ENCODE results near the gene AURKB.
"Not testable (repeated sequence)": the region's sequence is repeated elsewhere in the genome, so short reads cannot be mapped to it uniquely, and the experiment has no call there.

AURKB gene

GRCh38 chr17:8214000-8214399, 3.6 kb upstream of the AURKB start:
- H3K27me3 Mint-ChIP-seq (ENCODE audit: low read depth); H3K27ac Mint-ChIP-seq; H3K9me3 Mint-ChIP-seq; H3K36me3 Mint-ChIP-seq (ENCODE audit: low read depth); H3K4me3 Mint-ChIP-seq: not testable (repeated sequence)
- peaks cover 17% of the 10 kb centered on the region for H3K4me1 Mint-ChIP-seq (ENCODE audit: low read depth)

GRCh38 chr17:8212312-8213180, 2.2 kb upstream of the AURKB start:
- Mint-ChIP-seq H3K36me3 (ENCODE audit: low read depth) (peaks cover 5% of the 10 kb centered on the region), H3K4me1 (ENCODE audit: low read depth) (peaks cover 20% of the 10 kb centered on the region), H3K4me3 (peak overlapping the region; percentile 14), H3K27me3 (ENCODE audit: low read depth) (no peaks in the 10 kb centered on the region), H3K27ac (no peak overlapping the region), H3K9me3 (no peaks in the 10 kb centered on the region)

GRCh38 chr17:8210761-8211458, 535 bp upstream of the AURKB start:
- peak overlapping the region; percentile 90 for H3K27ac Mint-ChIP-seq
- H3K27me3 Mint-ChIP-seq (ENCODE audit: low read depth), result no peaks in the 10 kb centered on the region
- peaks cover 15% of the 10 kb centered on the region for H3K36me3 Mint-ChIP-seq (ENCODE audit: low read depth)
- H3K4me1 Mint-ChIP-seq (ENCODE audit: low read depth), result peaks cover 30% of the 10 kb centered on the region
- no peaks in the 10 kb centered on the region for H3K9me3 Mint-ChIP-seq
- H3K4me3 Mint-ChIP-seq, result peak overlapping the region; percentile 94

- H3K36me3 Mint-ChIP-seq (ENCODE audit: low read depth), result peaks cover 30% of the 10 kb centered on the region
Observed at GRCh38 chr17:8206536-8206935, 3.8 kb downstream of the AURKB start.

GRCh38 chr17:8204761-8205555, 5.4 kb downstream of the AURKB start:
- Mint-ChIP-seq H3K27me3 (ENCODE audit: low read depth) (no peaks in the 10 kb centered on the region), H3K27ac (no peak overlapping the region), H3K4me3 (no peak overlapping the region), H3K4me1 (ENCODE audit: low read depth) (peaks cover 23% of the 10 kb centered on the region), H3K36me3 (ENCODE audit: low read depth) (peaks cover 34% of the 10 kb centered on the region), H3K9me3 (no peaks in the 10 kb centered on the region)

More at GRCh38 chr17:8206536-8206935, 3.8 kb downstream of the AURKB start:
- no peaks in the 10 kb centered on the region for H3K27me3 Mint-ChIP-seq (ENCODE audit: low read depth)
- H3K9me3 Mint-ChIP-seq, result no peaks in the 10 kb centered on the region
- no peak overlapping the region for H3K27ac Mint-ChIP-seq
- no peak overlapping the region for H3K4me3 Mint-ChIP-seq
- H3K4me1 Mint-ChIP-seq (ENCODE audit: low read depth), result peaks cover 26% of the 10 kb centered on the region

GRCh38 chr17:8192070-8192815, 18.1 kb downstream of the AURKB start:
- Mint-ChIP-seq H3K27ac (no peak overlapping the region), H3K4me1 (ENCODE audit: low read depth) (peaks cover 16% of the 10 kb centered on the region), H3K4me3 (no peak overlapping the region), H3K9me3 (no peaks in the 10 kb centered on the region), H3K36me3 (ENCODE audit: low read depth) (no peaks in the 10 kb centered on the region), H3K27me3 (ENCODE audit: low read depth) (no peaks in the 10 kb centered on the region)

GRCh38 chr17:8190506-8190905, 19.9 kb downstream of the AURKB start:
- H3K36me3 Mint-ChIP-seq (ENCODE audit: low read depth), result no peaks in the 10 kb centered on the region
- H3K27me3 Mint-ChIP-seq (ENCODE audit: low read depth), result no peaks in the 10 kb centered on the region
- H3K4me1 Mint-ChIP-seq (ENCODE audit: low read depth), result peaks cover 11% of the 10 kb centered on the region
- H3K9me3 Mint-ChIP-seq, result no peaks in the 10 kb centered on the region
- H3K4me3 Mint-ChIP-seq, result no peak overlapping the region
- peak overlapping the region; percentile 87 for H3K27ac Mint-ChIP-seq

- peak within 1 kb of the TSS; percentile 87 for H3K27ac Mint-ChIP-seq
- no peaks in the 10 kb centered on the region for H3K9me3 Mint-ChIP-seq
- no peak within 1 kb of the TSS for H3K4me3 Mint-ChIP-seq
- H3K36me3 Mint-ChIP-seq (ENCODE audit: low read depth), result no peaks in the 10 kb centered on the region
- no peaks in the 10 kb centered on the region for H3K27me3 Mint-ChIP-seq (ENCODE audit: low read depth)
- peaks cover 11% of the 10 kb centered on the region for H3K4me1 Mint-ChIP-seq (ENCODE audit: low read depth)
Observed at GRCh38 chr17:8189711-8190477, 20.5 kb downstream of the AURKB start, which contains the start of gene BORCS6. Gene BORCS6, minus strand, starts transcription at chr17:8190180. Its CDS starts 40 bp downstream, at chr17:8190140.

GRCh38 chr17:8189041-8189710, 21.2 kb downstream of the AURKB start:
- H3K27me3 Mint-ChIP-seq (ENCODE audit: low read depth), result no peaks in the 10 kb centered on the region
- H3K4me1 Mint-ChIP-seq (ENCODE audit: low read depth), result peaks cover 11% of the 10 kb centered on the region
- no peaks in the 10 kb centered on the region for H3K9me3 Mint-ChIP-seq
- H3K27ac Mint-ChIP-seq, result peak overlapping the region; percentile 87
- H3K4me3 Mint-ChIP-seq, result no peak overlapping the region
- H3K36me3 Mint-ChIP-seq (ENCODE audit: low read depth), result no peaks in the 10 kb centered on the region

GRCh38 chr17:8188263-8188839, 22.0 kb downstream of the AURKB start:
- Mint-ChIP-seq H3K27me3 (ENCODE audit: low read depth) (peaks cover 4% of the 10 kb centered on the region), H3K4me1 (ENCODE audit: low read depth) (peaks cover 15% of the 10 kb centered on the region), H3K4me3 (no peak overlapping the region), H3K36me3 (ENCODE audit: low read depth) (no peaks in the 10 kb centered on the region), H3K27ac (no peak overlapping the region), H3K9me3 (no peaks in the 10 kb centered on the region)

GRCh38 chr17:8187517-8188262, 22.7 kb downstream of the AURKB start:
- H3K27ac Mint-ChIP-seq, result no peak overlapping the region
- H3K4me1 Mint-ChIP-seq (ENCODE audit: low read depth), result peaks cover 16% of the 10 kb centered on the region
- H3K27me3 Mint-ChIP-seq (ENCODE audit: low read depth), result peaks cover 6% of the 10 kb centered on the region
- no peaks in the 10 kb centered on the region for H3K9me3 Mint-ChIP-seq
- H3K4me3 Mint-ChIP-seq, result no peak overlapping the region
- H3K36me3 Mint-ChIP-seq (ENCODE audit: low read depth), result no peaks in the 10 kb centered on the region

- H3K9me3 Mint-ChIP-seq, result no peaks in the 10 kb centered on the region
- H3K27ac Mint-ChIP-seq, result no peak overlapping the region
- peaks cover 10% of the 10 kb centered on the region for H3K27me3 Mint-ChIP-seq (ENCODE audit: low read depth)
- no peaks in the 10 kb centered on the region for H3K36me3 Mint-ChIP-seq (ENCODE audit: low read depth)
- H3K4me1 Mint-ChIP-seq (ENCODE audit: low read depth), result peaks cover 18% of the 10 kb centered on the region
- H3K4me3 Mint-ChIP-seq, result no peak overlapping the region
Observed at GRCh38 chr17:8186787-8187516, 23.4 kb downstream of the AURKB start.
